K562 (cell line): Measurements from ENCODE around the gene ALDH3A2. TPM values are rescaled to one million over a fixed set of nuclear protein-coding genes. Genes with fewer than 3 reads are reported as not detected.

Experiments
- ATAC-seq: fragments of 200-7000 bp; cut with Tn5 transposase; 3 replicates; pipeline ENCODE4 v1.9.1; 2020; ENCODE audit warnings: moderate library complexity
- BruUV-seq: library from RNA; stranded (reverse); fragments of 400-500 nt; replicated peaks from 2 replicates; lab custom pipeline; 2021; lab: Mats Ljungman, UMichigan
- CTCF ChIA-PET: fragments of 300-600 bp; formaldehyde crosslinking; extraction: SDS; loops from one replicate; lab custom pipeline; 2021; ENCODE audit warnings: low intra/inter-chr PET ratio; lab: Yijun Ruan, JAX
- POLR2A ChIA-PET: fragments of 300-600, 350-650 bp; sonication (Branson Sonifier 250); formaldehyde crosslinking; extraction: SDS; loops from one replicate; lab custom pipeline; 2021; ENCODE audit warnings: antibody characterized with exemption, inconsistent platforms; lab: Yijun Ruan, JAX
- DNase-seq, 4 experiments: peaks; one replicate each; pipeline versions ENCODE4 v3.0.0 to v3.0.0-alpha.2; 2011 to 2018; ENCODE audit warnings: low spot score in 3 of 4, mixed read lengths in 3 of 4; ENCODE audit errors: extremely low read depth in 1 of 4
- FAIRE-seq: peaks from 2 replicates; lab custom pipeline; 2011; peaks lifted over from hg19 to GRCh38; lab: Jason Lieb, UNC
- H2AFZ ChIP-seq: 2 replicates; pipeline ENCODE4 v1.6.0; 2011; ENCODE audit warnings: low read depth, low read length, control low read depth, inconsistent platforms
- H3K27ac ChIP-seq: fragments of 200-600 bp; 3 replicates; pipeline ENCODE4 v1.8.0; 2011; ENCODE audit warnings: low read depth, mild to moderate bottlenecking, control low read depth, inconsistent platforms, low read length, moderate library complexity, mixed read lengths; ENCODE audit errors: extremely low read depth
- H3K27me3 ChIP-seq, 2 experiments: fragments of 300-600 bp in 1 of 2; 2 replicates in 1 of 2; 3 replicates in 1 of 2; pipeline versions ENCODE4 v1.6.0 to v1.8.0; 2011; ENCODE audit warnings: inconsistent platforms in 2 of 2, low read length in 2 of 2, mild to moderate bottlenecking in 1 of 2, mixed read lengths in 1 of 2, moderate library complexity in 1 of 2; ENCODE audit not compliant: control insufficient read depth in 2 of 2, insufficient read depth in 2 of 2
- H3K36me3 ChIP-seq: fragments of 300-600 bp; 3 replicates; pipeline ENCODE4 v1.8.0; 2011; ENCODE audit warnings: mild to moderate bottlenecking, low read length, inconsistent platforms; ENCODE audit not compliant: control insufficient read depth, insufficient read depth
- H3K4me1 ChIP-seq, 2 experiments: fragments of 200-600 bp in 1 of 2; replicated peaks in 1 of 2; 2 replicates in 1 of 2; 3 replicates in 1 of 2; pipeline versions ENCODE4 v1.5.1 to v1.8.0; 2011; ENCODE audit warnings: inconsistent platforms in 2 of 2, low read length in 2 of 2, mild to moderate bottlenecking in 1 of 2, mixed read lengths in 1 of 2, moderate library complexity in 1 of 2; ENCODE audit not compliant: control insufficient read depth in 2 of 2, insufficient read depth in 2 of 2
- H3K4me2 ChIP-seq: 2 replicates; pipeline ENCODE4 v1.6.1; 2011; ENCODE audit warnings: low read length, control low read depth, inconsistent platforms, mixed read lengths; ENCODE audit not compliant: insufficient read depth
- H3K4me3 ChIP-seq: fragments of 200-600 bp; sonication (generic), shearing (Covaris generic); 2 replicates; pipeline ENCODE4 v1.5.1; 2016; ENCODE audit warnings: control low read depth, inconsistent platforms
- H3K79me2 ChIP-seq: fragments of 200-600 bp; 3 replicates; pipeline ENCODE4 v1.8.0; 2011; ENCODE audit warnings: low read length, inconsistent platforms; ENCODE audit not compliant: control insufficient read depth, insufficient read depth
- H3K9ac ChIP-seq, 2 experiments: 2 replicates each; pipeline versions ENCODE4 v1.6.0 to v1.6.1; 2011; ENCODE audit warnings: low read depth in 2 of 2, low read length in 2 of 2, control low read depth in 1 of 2, inconsistent platforms in 1 of 2, mild to moderate bottlenecking in 1 of 2, mixed read lengths in 1 of 2; ENCODE audit not compliant: insufficient read depth in 1 of 2
- H3K9me1 ChIP-seq: one replicate; pipeline ENCODE4 v1.6.0; 2011; ENCODE audit warnings: inconsistent platforms, mild to moderate bottlenecking, low read length, moderate library complexity; ENCODE audit not compliant: control insufficient read depth, insufficient read depth
- H3K9me3 ChIP-seq: replicated peaks from 2 replicates; pipeline ENCODE4 v1.5.1; 2011; ENCODE audit warnings: low read depth, low read length, inconsistent platforms; ENCODE audit not compliant: control insufficient read depth, insufficient read depth
- H4K20me1 ChIP-seq: replicated peaks from 2 replicates; pipeline ENCODE4 v1.6.1; 2011; ENCODE audit warnings: low read length, inconsistent platforms, mixed read lengths; ENCODE audit not compliant: control insufficient read depth, insufficient read depth
- ETV1 ChIP-seq: fragments of 450-650 bp; conservative IDR thresholded peaks from 2 replicates; pipeline ENCODE4 v1.6.1; 2016; ENCODE audit warnings: missing genetic modification characterization, control low read depth, low read depth, missing compliant biosample characterization
- GABPA ChIP-seq: fragments of 200-800 bp; sonication (Bioruptor generic); conservative IDR thresholded peaks from 2 replicates; pipeline ENCODE4 v1.6.1; 2016; ENCODE audit warnings: low read depth, missing genetic modification characterization, missing compliant biosample characterization
- LEF1 ChIP-seq: fragments of 450-650 bp; IDR thresholded peaks from 2 replicates; pipeline ENCODE4 v1.6.1; 2016; ENCODE audit warnings: mild to moderate bottlenecking
- MAFK ChIP-seq: IDR thresholded peaks from 2 replicates; pipeline ENCODE4 v1.6.1; 2011; ENCODE audit warnings: low read length, improper control_type of control experiment
- MCM3 ChIP-seq: fragments of 450-650 bp; IDR thresholded peaks from 2 replicates; pipeline ENCODE4 v1.6.1; 2016
- MIER1 ChIP-seq: fragments of 450-650 bp; IDR thresholded peaks from 2 replicates; pipeline ENCODE4 v1.6.1; 2016; ENCODE audit warnings: antibody characterized with exemption, mild to moderate bottlenecking, low read depth
- NR4A1 ChIP-seq, 2 experiments: fragments of 250-450 bp in 1 of 2; fragments of 450-650 bp in 1 of 2; sonication (Bioruptor Pico) in 1 of 2; IDR thresholded peaks; 2 replicates each; pipeline versions ENCODE4 v1.4.0 to v1.6.1; 2016 to 2020; ENCODE audit warnings: mild to moderate bottlenecking in 2 of 2, missing compliant biosample characterization in 1 of 2, missing genetic modification characterization in 1 of 2, moderate library complexity in 1 of 2
- PHF20 ChIP-seq: fragments of 450-650 bp; IDR thresholded peaks from 2 replicates; pipeline ENCODE4 v1.6.1; 2018; ENCODE audit not compliant: partially characterized antibody
- PTRF ChIP-seq: fragments of 450-650 bp; IDR thresholded peaks from 2 replicates; pipeline ENCODE4 v1.6.1; 2016; ENCODE audit warnings: mild to moderate bottlenecking, missing genetic modification characterization, missing compliant biosample characterization
- STAG1 ChIP-seq: sonication (generic); formaldehyde crosslinking; IDR thresholded peaks from 2 replicates; pipeline ENCODE4 v1.5.0; 2020; ENCODE audit warnings: missing genetic modification reagents, borderline replicate concordance
- TEAD2 ChIP-seq: fragments of 450-650 bp; IDR thresholded peaks from 2 replicates; pipeline ENCODE4 v1.6.1; 2016; ENCODE audit warnings: missing genetic modification characterization, control low read depth, missing compliant biosample characterization
- THRAP3 ChIP-seq: fragments of 450-650 bp; IDR thresholded peaks from 2 replicates; pipeline ENCODE4 v1.6.1; 2016; ENCODE audit warnings: mild to moderate bottlenecking, inconsistent platforms, borderline replicate concordance
- TSC22D4 ChIP-seq: fragments of 450-650 bp; IDR thresholded peaks from 2 replicates; pipeline ENCODE4 v1.6.1; 2016; ENCODE audit warnings: missing genetic modification characterization, missing biosample characterization, control low read depth
- ZBTB8A ChIP-seq: fragments of 450-650 bp; IDR thresholded peaks from 2 replicates; pipeline ENCODE4 v1.6.1; 2018; ENCODE audit warnings: mild to moderate bottlenecking, moderate library complexity; ENCODE audit not compliant: partially characterized antibody
- ZBTB9 ChIP-seq: fragments of 450-650 bp; formaldehyde crosslinking; IDR thresholded peaks from 2 replicates; pipeline ENCODE4 v1.4.0; 2020; ENCODE audit warnings: mild to moderate bottlenecking, moderate library complexity
- ZFP91 ChIP-seq: sonication (generic); formaldehyde crosslinking; IDR thresholded peaks from 2 replicates; pipeline ENCODE4 v1.8.0; 2022; ENCODE audit warnings: mild to moderate bottlenecking, missing genetic modification reagents
- ZNF316 ChIP-seq: fragments of 450-650 bp; IDR thresholded peaks from 2 replicates; pipeline ENCODE4 v1.6.1; 2016
- ZNF561 ChIP-seq: fragments of 450-650 bp; formaldehyde crosslinking; conservative IDR thresholded peaks from 2 replicates; pipeline ENCODE4 v1.4.0; 2020; ENCODE audit warnings: mild to moderate bottlenecking, moderate library complexity
- ZNF699 ChIP-seq: fragments of 250-450 bp; sonication (Bioruptor Pico); IDR thresholded peaks from 2 replicates; pipeline ENCODE4 v1.8.0; 2021; ENCODE audit warnings: mild to moderate bottlenecking, moderate library complexity; ENCODE audit not compliant: insufficient replicate concordance
- ZSCAN29 ChIP-seq: fragments of 450-650 bp; IDR thresholded peaks from 2 replicates; pipeline ENCODE4 v1.6.1; 2017
- WGBS: fragments of 100-300 bp; shearing (Covaris generic); methylation state at CpG from one replicate; pipeline ENCODE4 v1.1.6; 2016; ENCODE audit warnings: low coverage, mixed read lengths; ENCODE audit not compliant: insufficient coverage; ENCODE audit errors: missing lambda C conversion rate; 5-methylcytosine and 5-hydroxymethylcytosine counted together
- in situ Hi-C: fragments of 300-500 bp; cut with MboI; formaldehyde crosslinking; loops from 4 replicates; pipeline ENCODE4 v1.15.0; 2018; ENCODE audit warnings: inconsistent platforms, mixed read lengths
- intact Hi-C: fragments of 100-400 bp; cut with micrococcal nuclease; formaldehyde crosslinking; loops from 2 replicates; pipeline ENCODE4 v1.14.2; 2022
- polyA plus RNA-seq, 8 experiments: library from polyadenylated mRNA; depleted of rRNA in 4 of 8; stranded (reverse) in 5 of 8; unstranded in 3 of 8; fragments of >200 nt; fragmentation: Nextera tagmentation in 2 of 8; fragmentation: Illumina TruSeq in 1 of 8; extraction: Ambion mirVana in 2 of 8; extraction: Trizol in 1 of 8; gene quantifications; 2 replicates each; pipeline versions ENCODE4 v1.2.1 to v1.2.3, GENCODE V29; 2011 to 2014; ENCODE audit warnings: inconsistent platforms in 1 of 8, missing spikeins in 1 of 8
- total RNA-seq, 7 experiments: library from RNA; depleted of rRNA in 6 of 7; stranded (reverse); fragments of >200 nt in 6 of 7; fragmentation: Illumina TruSeq in 2 of 7; extraction: Trizol in 2 of 7; gene quantifications; 2 replicates each; pipeline versions ENCODE4 v1.2.1 to v1.2.3, GENCODE V29; 2011 to 2021; ENCODE audit warnings: low replicate concordance in 1 of 7

Gene ALDH3A2
- total and polyA plus RNA-seq, 9 of the 15 experiments (the other 6 are each of a cell fraction or from before 2014, with no cell fraction given): 0.01 to 0.78 (median 0.12) TPM; not detected in 5

GRCh38 chr17:19663097-19663496 is 14.5 kb downstream of the ALDH3A2 start:
- no peak overlapping the region for H3K9ac ChIP-seq
- DNase-seq (no peak), FAIRE-seq (no peak), ATAC-seq (no peak)
- H3K27ac ChIP-seq: no peak overlapping the region
- no peaks in the 10 kb centered on the region for H3K36me3 ChIP-seq
- no peaks in the 10 kb centered on the region for H4K20me1 ChIP-seq
- CTCF ChIA-PET: no interaction called here
- H3K4me2 ChIP-seq: no peak overlapping the region
- POLR2A ChIA-PET: no interaction called here
- no TSS peak for BruUV-seq
- WGBS: 2% methylated on average over 6 of the region's 6 CpGs
- H3K9me3 ChIP-seq: no peaks in the 10 kb centered on the region
- no peak overlapping the region for H3K4me3 ChIP-seq
- in situ Hi-C loops: no loop called here
- H3K27me3 ChIP-seq: no peaks in the 10 kb centered on the region; a peak in 1 of 5 replicates
- H2AFZ ChIP-seq: no peak overlapping the region
- H3K79me2 ChIP-seq: no peaks in the 10 kb centered on the region
- H3K9me1 ChIP-seq: no peaks in the 10 kb centered on the region
- intact Hi-C loops: no loop called here
- H3K4me1 ChIP-seq: no peaks in the 10 kb centered on the region
- TF ChIP-seq TSC22D4 (tag) (no peak), ZBTB9 (no peak), ETV1 (tag) (no peak), GABPA (no peak), STAG1 (CRISPR knock-in tag) (no peak), ZNF699 (CRISPR knock-in tag) (no peak), NR4A1 (CRISPR knock-in tag; IDR thresholded peaks at IDR 0.05) (no peak), NR4A1 (tag; IDR thresholded peaks at IDR 0.05) (no peak), MCM3 (no peak), ZNF561 (no peak), THRAP3 (no peak), ZSCAN29 (no peak), ZBTB8A (no peak), MIER1 (no peak), PHF20 (no peak), ZFP91 (no peak), PTRF (no peak), ZNF316 (peak; percentile 69), TEAD2 (tag) (no peak), MAFK (peak; percentile 29; the same call in 1 of the 2 replicates), LEF1 (no peak)
